Endodermal cell (in vitro differentiated cells): Measurements from ENCODE around the gene OGG1. TPM values are rescaled to one million over a fixed set of nuclear protein-coding genes. Genes with fewer than 3 reads are reported as not detected.

Source experiments
- DNase-seq: peaks from one replicate; pipeline ENCODE4 v3.0.0-alpha.2; 2017
- H3K27ac ChIP-seq: 2 replicates; pipeline ENCODE4 v1.5.1; 2013; ENCODE audit warnings: mild to moderate bottlenecking, low read depth, low read length, moderate library complexity
- H3K27me3 ChIP-seq: 2 replicates; pipeline ENCODE4 v1.6.1; 2013; ENCODE audit warnings: mild to moderate bottlenecking, low read length, moderate library complexity; ENCODE audit not compliant: insufficient read depth, control insufficient read depth, poor library complexity, severe bottlenecking
- H3K36me3 ChIP-seq: 2 replicates; pipeline ENCODE4 v1.7.0; 2013; ENCODE audit warnings: mild to moderate bottlenecking, low read length, moderate library complexity; ENCODE audit not compliant: control insufficient read depth, insufficient read depth
- H3K4me1 ChIP-seq: one replicate; pipeline ENCODE4 v1.7.0; 2013; ENCODE audit warnings: low read length; ENCODE audit not compliant: control insufficient read depth, insufficient read depth
- H3K4me3 ChIP-seq: 2 replicates; pipeline ENCODE4 v1.5.1; 2013; ENCODE audit warnings: mild to moderate bottlenecking, low read length, moderate library complexity
- H3K9ac ChIP-seq: 2 replicates; pipeline ENCODE4 v1.6.1; 2013; ENCODE audit warnings: mild to moderate bottlenecking, low read length, moderate library complexity; ENCODE audit not compliant: poor library complexity, severe bottlenecking; ENCODE audit errors: extremely low read depth
- H3K9me3 ChIP-seq: 2 replicates; pipeline ENCODE4 v1.6.1; 2013; ENCODE audit warnings: mild to moderate bottlenecking, low read length, moderate library complexity; ENCODE audit not compliant: control insufficient read depth
- H3K27ac Mint-ChIP-seq: 2 replicates; pipeline ENCODE4 v1.8.0; 2020; ENCODE audit warnings: mixed read lengths
- H3K27me3 Mint-ChIP-seq: 2 replicates; pipeline ENCODE4 v1.8.0; 2021; ENCODE audit warnings: mild to moderate bottlenecking, mixed read lengths; ENCODE audit not compliant: insufficient read depth
- H3K36me3 Mint-ChIP-seq: 2 replicates; pipeline ENCODE4 v1.8.0; 2020; ENCODE audit warnings: low read depth, mixed read lengths
- H3K4me1 Mint-ChIP-seq: 2 replicates; pipeline ENCODE4 v1.8.0; 2020; ENCODE audit warnings: mixed read lengths
- H3K4me3 Mint-ChIP-seq: 2 replicates; pipeline ENCODE4 v1.8.0; 2020; ENCODE audit warnings: mild to moderate bottlenecking, moderate library complexity, mixed read lengths
- H3K9me3 Mint-ChIP-seq: 2 replicates; pipeline ENCODE4 v1.8.0; 2020; ENCODE audit warnings: mild to moderate bottlenecking, mixed read lengths
- CTCF ChIP-seq: fragments of 200-600 bp; sonication (generic); conservative IDR thresholded peaks from 2 replicates; pipeline ENCODE4 v1.5.0; 2021; ENCODE audit warnings: antibody characterized with exemption, mild to moderate bottlenecking
- WGBS, 2 experiments: methylation state at CpG; one replicate each; pipeline versions ENCODE4 v1.1.5 to v1.1.7; 2013; ENCODE audit warnings: missing lambda C conversion rate in 2 of 2, mixed read lengths in 1 of 2; ENCODE audit not compliant: insufficient coverage in 1 of 2, insufficient read length in 1 of 2; 5-methylcytosine and 5-hydroxymethylcytosine counted together
- total RNA-seq, 2 donors: library from RNA; stranded (reverse); fragmentation: NEBNext Ultra II Directional in 1 of 2; extraction: Animal tissue kit (Norgen Biotek cat#: 25700) in 1 of 2; gene quantifications; 2 replicates in 1 of 2; 3 replicates in 1 of 2; pipeline ENCODE4 v1.2.1, GENCODE V29; 2021

The OGG1 gene
- total RNA-seq, 2 donors from 2014 or later, result 28.6 to 34.0 TPM

- peaks cover 7% of the 10 kb centered on the region for H3K4me1 Mint-ChIP-seq
- H3K36me3 ChIP-seq, result peaks cover 33% of the 10 kb centered on the region
- peaks cover 56% of the 10 kb centered on the region for H3K36me3 Mint-ChIP-seq
These were observed 4.9 kb downstream of the OGG1 start for GRCh38 chr3:9754678-9755077.

GRCh38 chr3:9757427-9757826 lies 7.7 kb downstream of the OGG1 start:
- no peak overlapping the region for H3K4me3 ChIP-seq
- no peaks in the 10 kb centered on the region for H3K4me1 ChIP-seq
- H3K9me3 Mint-ChIP-seq, result no peaks in the 10 kb centered on the region
- no peak overlapping the region for H3K9ac ChIP-seq
- peaks cover 56% of the 10 kb centered on the region for H3K36me3 Mint-ChIP-seq
- no peaks in the 10 kb centered on the region for H3K9me3 ChIP-seq
- no peak overlapping the region for H3K27ac Mint-ChIP-seq
- DNase-seq, result no peak
- no peaks in the 10 kb centered on the region for H3K27me3 ChIP-seq
- no peaks in the 10 kb centered on the region for H3K27me3 Mint-ChIP-seq
- no peak overlapping the region for H3K4me3 Mint-ChIP-seq
- H3K4me1 Mint-ChIP-seq, result no peaks in the 10 kb centered on the region
- H3K36me3 ChIP-seq, result peaks cover 24% of the 10 kb centered on the region
- WGBS, 2 experiments, result 91 to 100% methylated on average over 1 to 13 of the region's 13 CpGs
- no peak overlapping the region for H3K27ac ChIP-seq
- no peak for TF ChIP-seq CTCF

More at GRCh38 chr3:9754678-9755077, 4.9 kb downstream of the OGG1 start:
- 90 to 96% methylated on average over 2 to 8 of the region's 8 CpGs for WGBS, 2 experiments
- H3K27me3 ChIP-seq, result no peaks in the 10 kb centered on the region
- no peaks in the 10 kb centered on the region for H3K9me3 Mint-ChIP-seq
- no peak overlapping the region for H3K27ac ChIP-seq
- H3K9ac ChIP-seq, result no peak overlapping the region
- H3K4me3 Mint-ChIP-seq, result no peak overlapping the region
- H3K9me3 ChIP-seq, result no peaks in the 10 kb centered on the region
- no peaks in the 10 kb centered on the region for H3K27me3 Mint-ChIP-seq
- no peak overlapping the region for H3K4me3 ChIP-seq
- no peak for DNase-seq
- H3K4me1 ChIP-seq, result peaks cover 5% of the 10 kb centered on the region
- H3K27ac Mint-ChIP-seq, result no peak overlapping the region
- no peak for TF ChIP-seq CTCF

GRCh38 chr3:9760779-9761505 lies 11.2 kb downstream of the OGG1 start:
- no peak overlapping the region for H3K27ac ChIP-seq
- H3K4me3 ChIP-seq, result no peak overlapping the region
- H3K36me3 Mint-ChIP-seq, result peaks cover 39% of the 10 kb centered on the region
- TF ChIP-seq CTCF, result no peak
- no peaks in the 10 kb centered on the region for H3K4me1 ChIP-seq
- no peaks in the 10 kb centered on the region for H3K27me3 Mint-ChIP-seq
- peaks cover 30% of the 10 kb centered on the region for H3K36me3 ChIP-seq
- DNase-seq, result no peak
- H3K4me1 Mint-ChIP-seq, result no peaks in the 10 kb centered on the region
- H3K9ac ChIP-seq, result no peak overlapping the region
- no peaks in the 10 kb centered on the region for H3K9me3 ChIP-seq
- H3K4me3 Mint-ChIP-seq, result no peak overlapping the region
- no peaks in the 10 kb centered on the region for H3K9me3 Mint-ChIP-seq
- H3K27ac Mint-ChIP-seq, result no peak overlapping the region
- no peaks in the 10 kb centered on the region for H3K27me3 ChIP-seq
- WGBS, 2 experiments, result 96 to 97% methylated on average over 6 to 10 of the region's 10 CpGs
